SK-N-SH (cell line): ENCODE results near the gene NTRK2.

Experiments
- CTCF ChIP-seq: fragments of 200-600 bp; sonication (generic); IDR thresholded peaks from 2 replicates; pipeline ENCODE4 v1.6.1; 2017; ENCODE audit warnings: antibody characterized with exemption, mild to moderate bottlenecking, moderate library complexity
- EZH2phosphoT487 ChIP-seq: fragments of 200-600 bp; sonication (generic); IDR thresholded peaks from 2 replicates; pipeline ENCODE4 v1.6.1; 2017; ENCODE audit warnings: low read depth, mixed run types, mild to moderate bottlenecking, antibody characterized with exemption, moderate library complexity, borderline replicate concordance
- FOXJ3 ChIP-seq: sonication (generic); formaldehyde crosslinking; IDR thresholded peaks from 2 replicates; pipeline ENCODE4 v1.5.1; 2020; ENCODE audit warnings: mild to moderate bottlenecking, missing genetic modification reagents
- FOXM1 ChIP-seq: IDR thresholded peaks from 2 replicates; pipeline ENCODE4 v1.4.0; 2012; ENCODE audit warnings: low read depth, mild to moderate bottlenecking
- GABPA ChIP-seq: IDR thresholded peaks from 2 replicates; pipeline ENCODE4 v1.4.0; 2012; ENCODE audit warnings: low read depth, mild to moderate bottlenecking
- MEF2A ChIP-seq: IDR thresholded peaks from 2 replicates; pipeline ENCODE4 v1.4.0; 2012; ENCODE audit warnings: low read depth, borderline replicate concordance
- RCOR1 ChIP-seq: fragments of 150-350 bp; IDR thresholded peaks from 2 replicates; pipeline ENCODE4 v1.6.1; 2017; ENCODE audit warnings: antibody characterized with exemption, low read length
- RFX5 ChIP-seq: IDR thresholded peaks from 2 replicates; pipeline ENCODE4 v1.6.1; 2012; ENCODE audit warnings: mild to moderate bottlenecking, improper control_type of control experiment, low read length
- RXRA ChIP-seq: IDR thresholded peaks from 2 replicates; pipeline ENCODE4 v1.4.0; 2012; ENCODE audit warnings: low read depth, mild to moderate bottlenecking, borderline replicate concordance
- TAF1 ChIP-seq: IDR thresholded peaks from 2 replicates; pipeline ENCODE4 v1.6.1; 2012; ENCODE audit warnings: low read depth, mild to moderate bottlenecking, low read length, moderate library complexity, borderline replicate concordance
- USF2 ChIP-seq: fragments of 150-350 bp; IDR thresholded peaks from 2 replicates; pipeline ENCODE4 v1.6.1; 2017; ENCODE audit warnings: antibody characterized with exemption, low read length, low read depth, borderline replicate concordance
- TF ChIP-seq, protein P1 (sequence below): IDR thresholded peaks from 2 replicates; pipeline ENCODE4; 2012
- TF ChIP-seq, protein P2 (sequence below): IDR thresholded peaks from 2 replicates; pipeline ENCODE4 v1.6.1; 2012; ENCODE audit warnings: mild to moderate bottlenecking, low read depth, low read length, moderate library complexity
- TF ChIP-seq, protein P3 (sequence below): IDR thresholded peaks from 2 replicates; pipeline ENCODE4 v1.4.0; 2012; ENCODE audit warnings: low read depth, borderline replicate concordance

- TF ChIP-seq CTCF (no peak), USF2 (no peak), FOXM1 (no peak), RCOR1 (no peak), RXRA (no peak), RFX5 (no peak), GABPA (no peak), EZH2phosphoT487 (no peak), FOXJ3 (CRISPR knock-in tag) (no peak), TAF1 (no peak), MEF2A (no peak)
- TF ChIP-seq, protein P1, sequence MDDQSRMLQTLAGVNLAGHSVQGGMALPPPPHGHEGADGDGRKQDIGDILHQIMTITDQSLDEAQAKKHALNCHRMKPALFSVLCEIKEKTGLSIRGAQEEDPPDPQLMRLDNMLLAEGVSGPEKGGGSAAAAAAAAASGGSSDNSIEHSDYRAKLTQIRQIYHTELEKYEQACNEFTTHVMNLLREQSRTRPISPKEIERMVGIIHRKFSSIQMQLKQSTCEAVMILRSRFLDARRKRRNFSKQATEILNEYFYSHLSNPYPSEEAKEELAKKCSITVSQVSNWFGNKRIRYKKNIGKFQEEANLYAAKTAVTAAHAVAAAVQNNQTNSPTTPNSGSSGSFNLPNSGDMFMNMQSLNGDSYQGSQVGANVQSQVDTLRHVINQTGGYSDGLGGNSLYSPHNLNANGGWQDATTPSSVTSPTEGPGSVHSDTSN = no peak
- TF ChIP-seq, protein P2, sequence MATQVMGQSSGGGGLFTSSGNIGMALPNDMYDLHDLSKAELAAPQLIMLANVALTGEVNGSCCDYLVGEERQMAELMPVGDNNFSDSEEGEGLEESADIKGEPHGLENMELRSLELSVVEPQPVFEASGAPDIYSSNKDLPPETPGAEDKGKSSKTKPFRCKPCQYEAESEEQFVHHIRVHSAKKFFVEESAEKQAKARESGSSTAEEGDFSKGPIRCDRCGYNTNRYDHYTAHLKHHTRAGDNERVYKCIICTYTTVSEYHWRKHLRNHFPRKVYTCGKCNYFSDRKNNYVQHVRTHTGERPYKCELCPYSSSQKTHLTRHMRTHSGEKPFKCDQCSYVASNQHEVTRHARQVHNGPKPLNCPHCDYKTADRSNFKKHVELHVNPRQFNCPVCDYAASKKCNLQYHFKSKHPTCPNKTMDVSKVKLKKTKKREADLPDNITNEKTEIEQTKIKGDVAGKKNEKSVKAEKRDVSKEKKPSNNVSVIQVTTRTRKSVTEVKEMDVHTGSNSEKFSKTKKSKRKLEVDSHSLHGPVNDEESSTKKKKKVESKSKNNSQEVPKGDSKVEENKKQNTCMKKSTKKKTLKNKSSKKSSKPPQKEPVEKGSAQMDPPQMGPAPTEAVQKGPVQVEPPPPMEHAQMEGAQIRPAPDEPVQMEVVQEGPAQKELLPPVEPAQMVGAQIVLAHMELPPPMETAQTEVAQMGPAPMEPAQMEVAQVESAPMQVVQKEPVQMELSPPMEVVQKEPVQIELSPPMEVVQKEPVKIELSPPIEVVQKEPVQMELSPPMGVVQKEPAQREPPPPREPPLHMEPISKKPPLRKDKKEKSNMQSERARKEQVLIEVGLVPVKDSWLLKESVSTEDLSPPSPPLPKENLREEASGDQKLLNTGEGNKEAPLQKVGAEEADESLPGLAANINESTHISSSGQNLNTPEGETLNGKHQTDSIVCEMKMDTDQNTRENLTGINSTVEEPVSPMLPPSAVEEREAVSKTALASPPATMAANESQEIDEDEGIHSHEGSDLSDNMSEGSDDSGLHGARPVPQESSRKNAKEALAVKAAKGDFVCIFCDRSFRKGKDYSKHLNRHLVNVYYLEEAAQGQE = no peak
- TF ChIP-seq, protein P3, sequence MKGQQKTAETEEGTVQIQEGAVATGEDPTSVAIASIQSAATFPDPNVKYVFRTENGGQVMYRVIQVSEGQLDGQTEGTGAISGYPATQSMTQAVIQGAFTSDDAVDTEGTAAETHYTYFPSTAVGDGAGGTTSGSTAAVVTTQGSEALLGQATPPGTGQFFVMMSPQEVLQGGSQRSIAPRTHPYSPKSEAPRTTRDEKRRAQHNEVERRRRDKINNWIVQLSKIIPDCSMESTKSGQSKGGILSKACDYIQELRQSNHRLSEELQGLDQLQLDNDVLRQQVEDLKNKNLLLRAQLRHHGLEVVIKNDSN = no peak
Measured at GRCh38 chr9:84772511-84772910, 103.0 kb downstream of the NTRK2 start.
